ENCODE measurements around the gene RRP7A.
"Not testable (repeated sequence)": the region's sequence is repeated elsewhere in the genome, so short reads cannot be mapped to it uniquely, and the experiment has no call there.

GRCh38 chr22:42535082-42535731 lies 15.6 kb upstream of the RRP7A start:
- TF ChIP-seq JUND (IDR thresholded peaks at IDR 0.05); EZH2 (IDR thresholded peaks at IDR 0.05); CTCF (IDR thresholded peaks at IDR 0.05 in 2 of 3, conservative IDR thresholded peaks at IDR 0.05 in 1 of 3; ENCODE audit: borderline replicate concordance in 1 of 3, insufficient read depth in 1 of 3, low read depth in 2 of 3, low read length in 2 of 3); SIN3A (IDR thresholded peaks at IDR 0.05; ENCODE audit: low read depth); POLR2AphosphoS5 (IDR thresholded peaks at IDR 0.05; ENCODE audit: low read depth, low read length); CBX3 (IDR thresholded peaks at IDR 0.05; ENCODE audit: low read depth); ZBTB33 (IDR thresholded peaks at IDR 0.05; ENCODE audit: extremely low read depth, insufficient replicate concordance, low read length); RAD21 (IDR thresholded peaks at IDR 0.05; ENCODE audit: low read depth); POLR2A (IDR thresholded peaks at IDR 0.05; ENCODE audit: borderline replicate concordance, extremely low read depth, insufficient read depth, insufficient read length); EZH2phosphoT487 (IDR thresholded peaks at IDR 0.05; ENCODE audit: borderline replicate concordance): not testable (repeated sequence)

Measured in HCT116 (cell line).